ENCODE data around the gene TCF21.

The TCF21 gene

DNA sequence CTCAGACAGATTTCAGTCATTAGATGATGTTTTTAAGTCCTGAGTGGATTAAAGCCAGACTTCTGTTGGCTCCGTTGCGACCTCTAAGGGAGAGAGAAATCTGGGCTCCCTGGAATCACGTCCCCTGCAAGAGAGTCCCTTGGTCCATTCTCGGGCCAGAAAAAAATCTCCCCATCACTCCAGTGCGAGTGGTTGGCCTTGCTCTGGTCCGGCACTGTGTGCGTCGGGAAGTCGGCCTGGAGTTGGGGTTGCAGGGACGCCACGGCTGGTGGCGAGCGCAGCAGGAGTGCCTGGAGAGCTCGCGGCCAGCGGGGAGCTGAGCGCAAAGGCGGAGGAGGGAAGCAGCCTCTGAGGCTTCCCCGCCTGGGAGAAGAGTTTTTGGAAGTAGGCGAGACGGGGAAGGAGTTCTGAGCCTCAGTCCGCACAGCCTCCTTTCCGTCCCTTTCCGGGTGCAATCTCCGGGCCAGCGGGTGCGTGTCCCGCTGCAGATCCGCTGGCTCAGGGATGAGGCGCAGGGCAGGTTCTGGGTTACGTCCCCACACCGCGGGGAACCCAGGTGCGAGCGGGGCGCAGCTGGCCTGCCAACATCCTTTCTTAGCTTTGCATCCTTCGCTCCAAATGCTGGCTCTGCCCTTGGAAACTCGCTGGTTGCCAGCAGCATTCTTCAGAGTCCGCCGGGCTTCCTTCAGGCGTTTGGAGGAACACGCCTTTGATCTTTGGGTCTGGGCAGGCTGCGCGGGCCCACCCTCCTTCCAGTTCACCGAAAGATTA, 6.8 kb downstream of the TCF21 start:
- in situ Hi-C loops (cut with MboI; ENCODE audit: low pct_unique_long_range_greater_than_20kb, low sequenced_read_pairs, unreplicated experiment): no loop called here
- no peak for DNase-seq (ENCODE audit: low spot score)
- TF ChIP-seq, protein P1, sequence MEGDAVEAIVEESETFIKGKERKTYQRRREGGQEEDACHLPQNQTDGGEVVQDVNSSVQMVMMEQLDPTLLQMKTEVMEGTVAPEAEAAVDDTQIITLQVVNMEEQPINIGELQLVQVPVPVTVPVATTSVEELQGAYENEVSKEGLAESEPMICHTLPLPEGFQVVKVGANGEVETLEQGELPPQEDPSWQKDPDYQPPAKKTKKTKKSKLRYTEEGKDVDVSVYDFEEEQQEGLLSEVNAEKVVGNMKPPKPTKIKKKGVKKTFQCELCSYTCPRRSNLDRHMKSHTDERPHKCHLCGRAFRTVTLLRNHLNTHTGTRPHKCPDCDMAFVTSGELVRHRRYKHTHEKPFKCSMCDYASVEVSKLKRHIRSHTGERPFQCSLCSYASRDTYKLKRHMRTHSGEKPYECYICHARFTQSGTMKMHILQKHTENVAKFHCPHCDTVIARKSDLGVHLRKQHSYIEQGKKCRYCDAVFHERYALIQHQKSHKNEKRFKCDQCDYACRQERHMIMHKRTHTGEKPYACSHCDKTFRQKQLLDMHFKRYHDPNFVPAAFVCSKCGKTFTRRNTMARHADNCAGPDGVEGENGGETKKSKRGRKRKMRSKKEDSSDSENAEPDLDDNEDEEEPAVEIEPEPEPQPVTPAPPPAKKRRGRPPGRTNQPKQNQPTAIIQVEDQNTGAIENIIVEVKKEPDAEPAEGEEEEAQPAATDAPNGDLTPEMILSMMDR (IDR thresholded peaks at IDR 0.05; ENCODE audit: extremely low read depth, insufficient read depth, missing control alignments): no peak

DNA sequence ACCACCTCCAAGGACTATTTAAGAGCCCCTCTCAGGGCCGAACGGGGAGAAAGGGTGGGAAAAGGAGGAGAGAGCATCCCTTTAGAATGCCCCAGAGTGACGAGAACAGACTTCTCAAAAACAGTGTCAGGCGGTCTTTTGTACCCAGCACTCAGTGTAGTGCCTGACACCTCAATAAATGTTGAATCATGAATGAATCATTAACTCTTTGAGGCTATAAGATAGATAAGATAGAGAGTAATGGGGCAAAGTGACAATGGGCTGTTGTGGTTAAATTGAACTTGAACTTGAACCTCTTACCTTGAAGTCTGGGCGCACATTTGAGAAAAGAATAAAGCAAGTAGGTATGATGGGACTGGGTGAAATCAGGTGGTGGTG, 7.4 kb downstream of the TCF21 start:
- TF ChIP-seq, protein P1 (IDR thresholded peaks at IDR 0.05; ENCODE audit: extremely low read depth, insufficient read depth, missing control alignments): no peak
- in situ Hi-C loops (cut with MboI; ENCODE audit: low pct_unique_long_range_greater_than_20kb, low sequenced_read_pairs, unreplicated experiment): no loop called here
- DNase-seq (ENCODE audit: low spot score): no peak

DNA sequence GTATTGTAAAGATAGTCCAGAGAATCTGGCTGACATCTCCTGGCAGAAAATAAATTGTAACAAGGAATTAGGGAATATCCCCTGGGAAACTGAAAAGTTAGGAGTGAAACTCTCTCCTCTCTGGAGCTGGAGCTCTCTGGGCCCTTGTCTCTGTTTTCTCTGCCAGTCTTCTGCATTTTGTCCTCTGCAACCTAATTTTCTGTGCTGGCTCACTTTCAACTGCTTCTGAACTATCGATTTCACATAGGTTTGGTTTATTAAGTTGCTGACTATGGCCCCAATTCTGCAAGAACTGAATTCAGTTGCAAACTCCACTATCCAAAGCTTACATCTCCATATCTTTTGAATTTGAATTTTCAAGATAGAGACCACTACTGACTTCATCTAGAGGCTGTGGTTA, 9.3 kb downstream of the TCF21 start:
- TF ChIP-seq, protein P1 (IDR thresholded peaks at IDR 0.05; ENCODE audit: extremely low read depth, insufficient read depth, missing control alignments): no peak
- in situ Hi-C loops (cut with MboI; ENCODE audit: low pct_unique_long_range_greater_than_20kb, low sequenced_read_pairs, unreplicated experiment): no loop called here
- DNase-seq (ENCODE audit: low spot score): no peak

DNA sequence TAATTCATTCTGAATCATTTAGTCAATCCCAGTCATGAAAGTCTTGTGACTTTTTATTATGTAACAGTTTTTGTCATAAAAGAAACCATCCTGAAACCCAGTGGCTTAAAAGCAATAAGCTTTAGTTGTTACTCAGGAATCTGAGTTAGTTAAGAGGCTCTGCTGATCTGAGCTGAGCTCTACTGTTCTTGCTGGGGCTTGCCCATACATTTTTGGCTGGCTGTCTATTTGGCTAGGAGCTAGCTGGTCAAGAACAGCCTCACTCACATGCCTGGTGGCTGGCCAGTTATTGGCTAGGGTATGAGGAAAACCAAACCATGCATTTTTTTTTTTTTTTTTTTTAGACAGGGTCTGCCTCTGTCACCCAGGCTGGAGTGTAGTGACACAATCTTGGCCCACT, 10.6 kb downstream of the TCF21 start:
- TF ChIP-seq, protein P1 (IDR thresholded peaks at IDR 0.05; ENCODE audit: extremely low read depth, insufficient read depth, missing control alignments): no peak
- in situ Hi-C loops (cut with MboI; ENCODE audit: low pct_unique_long_range_greater_than_20kb, low sequenced_read_pairs, unreplicated experiment): no loop called here
- DNase-seq (ENCODE audit: low spot score): no peak

DNA sequence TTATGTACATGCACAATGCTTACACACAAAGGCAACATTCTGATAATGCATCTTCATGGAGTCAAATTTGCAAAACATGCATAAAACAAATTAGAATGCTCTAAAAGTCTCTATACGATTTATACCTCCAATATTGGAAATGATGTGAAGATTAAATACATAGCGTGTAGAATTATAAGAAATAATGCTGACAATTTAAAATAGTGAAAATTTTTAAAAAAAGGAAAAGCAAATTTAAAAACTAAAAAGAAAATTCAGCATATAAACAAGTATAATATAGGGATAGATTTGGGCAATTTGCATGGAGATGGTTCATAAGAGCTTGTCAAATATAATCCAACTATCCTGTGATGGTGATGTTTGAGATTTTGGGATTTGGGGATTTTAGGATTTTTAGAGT, 14.9 kb downstream of the TCF21 start:
- in situ Hi-C loops (cut with MboI; ENCODE audit: low pct_unique_long_range_greater_than_20kb, low sequenced_read_pairs, unreplicated experiment): no loop called here
- no peak for DNase-seq (ENCODE audit: low spot score)
- TF ChIP-seq, protein P1 (IDR thresholded peaks at IDR 0.05; ENCODE audit: extremely low read depth, insufficient read depth, missing control alignments): no peak

DNA sequence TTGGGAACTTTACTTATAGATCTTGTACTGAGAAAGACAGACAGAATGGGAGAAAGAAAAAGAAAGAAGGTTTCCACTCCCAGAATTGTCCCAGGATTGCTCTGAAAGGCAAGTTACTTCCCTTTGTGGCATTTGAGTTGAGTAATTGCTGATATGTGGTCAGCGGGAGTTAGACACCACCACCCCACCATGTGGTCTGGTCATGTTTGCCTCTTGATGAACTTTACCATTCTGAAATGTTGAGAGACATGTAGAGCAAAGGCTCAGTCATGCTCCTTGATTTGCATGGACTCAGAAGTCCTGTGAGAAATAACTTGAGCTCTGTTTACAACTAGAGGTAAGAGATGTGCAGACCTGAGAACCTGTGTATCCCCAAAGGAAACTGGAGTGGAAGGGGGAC, 17.1 kb downstream of the TCF21 start:
- DNase-seq (ENCODE audit: low spot score): no peak
- TF ChIP-seq, protein P1 (IDR thresholded peaks at IDR 0.05; ENCODE audit: extremely low read depth, insufficient read depth, missing control alignments): no peak
- in situ Hi-C loops (cut with MboI; ENCODE audit: low pct_unique_long_range_greater_than_20kb, low sequenced_read_pairs, unreplicated experiment): no loop called here
